Muscle of leg (tissue), 11 donors: ENCODE results near the gene ZNF341. TPM values are rescaled to one million over a fixed set of nuclear protein-coding genes. Genes with fewer than 3 reads are reported as not detected.

Experiments
- DNase-seq: peaks from one replicate; pipeline ENCODE4 v3.0.0; 2013
- H3K27ac ChIP-seq: one replicate; pipeline ENCODE4 v1.5.1; 2013; ENCODE audit warnings: mild to moderate bottlenecking, low read length, control low read depth
- H3K27me3 ChIP-seq: one replicate; pipeline ENCODE4 v1.6.1; 2013; ENCODE audit warnings: low read length; ENCODE audit not compliant: control insufficient read depth, insufficient read depth
- H3K36me3 ChIP-seq: one replicate; pipeline ENCODE4 v1.6.1; 2013; ENCODE audit warnings: low read length; ENCODE audit not compliant: control insufficient read depth, insufficient read depth
- H3K4me1 ChIP-seq: one replicate; pipeline ENCODE4 v1.6.1; 2013; ENCODE audit warnings: low read length; ENCODE audit not compliant: control insufficient read depth, insufficient read depth
- H3K4me3 ChIP-seq: one replicate; pipeline ENCODE4 v1.5.1; 2013; ENCODE audit warnings: low read length, control low read depth
- H3K9me3 ChIP-seq: replicated peaks from 2 replicates; pipeline ENCODE4 v1.6.1; 2013; ENCODE audit warnings: low read depth, low read length; ENCODE audit not compliant: control insufficient read depth
- WGBS: methylation state at CpG from one replicate; pipeline ENCODE4 v1.1.5; 2013; ENCODE audit warnings: missing lambda C conversion rate; ENCODE audit not compliant: insufficient coverage; 5-methylcytosine and 5-hydroxymethylcytosine counted together
- polyA plus RNA-seq, 8 donors: library from polyadenylated mRNA; unstranded; fragments of 120-200 nt; gene quantifications; one replicate each; pipeline versions ENCODE4 v1.2.1 to v1.2.3, GENCODE V29; 2013; ENCODE audit warnings: inconsistent platforms in 1 of 8, low replicate concordance in 1 of 8; ENCODE audit not compliant: insufficient read length in 8 of 8, insufficient read depth in 1 of 8
- total RNA-seq: library from RNA; stranded (reverse); fragments of 120-200 nt; gene quantifications from one replicate; pipeline ENCODE4 v1.2.4, GENCODE V29; 2013

Gene ZNF341
- total and polyA plus RNA-seq, 9 donors = 1.3 to 3.2 (median 2.8) TPM

DNA sequence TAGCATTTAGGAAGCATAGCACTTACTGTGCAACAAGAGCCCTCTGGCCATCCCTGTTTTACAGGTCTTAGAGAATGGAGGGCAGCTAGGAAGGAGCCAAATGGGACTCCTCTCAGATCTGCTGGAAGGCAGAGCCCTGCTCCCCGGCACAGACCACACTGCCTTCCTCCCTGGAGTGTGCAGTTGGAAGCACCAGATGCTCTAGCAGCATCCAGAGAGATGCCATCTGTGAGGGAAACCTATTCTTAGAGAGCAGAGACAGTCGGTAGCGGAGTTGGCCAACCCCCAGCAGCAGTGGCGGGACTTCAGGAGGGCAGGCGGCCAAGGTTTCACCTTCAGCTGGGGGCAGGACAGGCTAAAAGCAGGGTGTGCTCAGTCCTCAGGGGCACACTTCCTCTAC lies 28.9 kb upstream of the ZNF341 start:
- peaks cover 8% of the 10 kb centered on the region for H3K4me1 ChIP-seq
- no peaks in the 10 kb centered on the region for H3K9me3 ChIP-seq
- H3K36me3 ChIP-seq = peaks cover 10% of the 10 kb centered on the region
- no peak overlapping the region for H3K27ac ChIP-seq
- WGBS = 26% methylated on average over 5 of the region's 5 CpGs
- DNase-seq = peak; percentile 55
- H3K4me3 ChIP-seq = no peak overlapping the region
- no peaks in the 10 kb centered on the region for H3K27me3 ChIP-seq

DNA sequence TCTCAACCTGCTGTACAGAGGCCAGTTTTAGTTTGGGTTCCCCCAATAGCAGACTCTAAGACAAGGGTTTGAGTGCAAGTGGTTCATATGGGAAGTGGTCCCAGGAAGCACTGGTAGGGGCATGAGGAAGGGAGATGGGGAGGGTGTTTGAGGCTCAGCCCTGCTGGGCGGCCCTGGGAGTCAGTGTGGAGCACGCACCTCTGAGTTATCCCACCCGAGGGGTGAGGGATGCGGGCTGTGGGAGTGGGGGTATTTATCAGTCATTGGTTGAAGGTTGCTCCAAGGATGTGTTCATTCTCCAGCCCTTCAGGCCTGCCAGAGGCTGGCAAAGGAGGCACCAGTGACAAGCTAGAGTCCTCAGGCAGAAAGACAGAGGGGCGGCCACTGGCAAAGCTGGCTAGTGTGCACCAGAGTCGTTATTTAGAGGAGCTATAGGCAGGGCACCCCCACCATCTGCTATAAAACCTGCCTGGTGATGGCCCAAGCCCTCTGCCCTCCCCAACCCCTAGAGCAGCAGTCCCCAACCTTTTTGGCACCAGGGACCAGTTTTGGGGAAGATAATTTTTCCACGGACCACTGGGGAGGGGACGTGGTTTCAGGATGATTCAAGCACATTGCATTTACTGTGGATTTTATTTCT lies 28.2 kb upstream of the ZNF341 start:
- no peaks in the 10 kb centered on the region for H3K27me3 ChIP-seq
- peaks cover 8% of the 10 kb centered on the region for H3K4me1 ChIP-seq
- peaks cover 10% of the 10 kb centered on the region for H3K36me3 ChIP-seq
- H3K4me3 ChIP-seq = no peak overlapping the region
- DNase-seq = no peak
- H3K9me3 ChIP-seq = no peaks in the 10 kb centered on the region
- H3K27ac ChIP-seq = no peak overlapping the region
- WGBS = 100% methylated on average over 4 of the region's 8 CpGs

DNA sequence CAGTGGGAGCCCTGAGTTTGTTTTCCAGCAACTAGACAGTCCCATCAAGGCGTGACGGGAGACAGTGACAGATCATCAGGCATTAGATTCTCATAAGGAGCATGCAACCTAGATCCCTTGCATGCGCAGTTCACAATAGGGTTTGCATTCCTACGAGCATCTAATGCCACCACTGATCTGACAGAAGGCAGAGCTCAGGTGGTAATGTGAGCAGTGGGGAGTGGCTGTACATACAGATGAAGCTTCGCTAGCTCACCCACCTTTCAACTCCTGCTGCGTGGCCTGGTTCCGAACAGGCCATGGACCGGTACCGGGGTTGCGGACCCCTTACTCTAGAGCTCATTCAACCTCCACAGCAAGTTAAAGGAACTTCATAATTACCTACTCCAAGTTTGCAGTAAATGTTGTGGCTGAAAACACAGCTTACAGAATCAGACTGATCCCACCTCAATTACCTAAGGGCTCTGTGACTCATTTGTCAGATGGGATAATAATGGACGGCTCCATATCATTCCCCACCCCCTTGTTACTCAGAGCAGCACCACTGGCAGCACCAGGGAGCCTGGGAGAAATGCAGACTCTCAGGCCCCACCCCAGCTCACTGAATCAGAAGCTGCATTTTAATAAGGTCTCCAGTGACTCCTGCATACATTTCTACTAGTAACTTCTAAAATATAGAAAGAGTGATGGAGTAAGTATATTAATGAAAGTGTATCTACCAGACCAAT lies 27.4 kb upstream of the ZNF341 start:
- no peak for DNase-seq
- H3K27ac ChIP-seq = no peak overlapping the region
- H3K27me3 ChIP-seq = no peaks in the 10 kb centered on the region
- peaks cover 8% of the 10 kb centered on the region for H3K4me1 ChIP-seq
- 100% methylated on average over 3 of the region's 11 CpGs for WGBS
- no peaks in the 10 kb centered on the region for H3K9me3 ChIP-seq
- H3K36me3 ChIP-seq = peaks cover 10% of the 10 kb centered on the region
- no peak overlapping the region for H3K4me3 ChIP-seq

DNA sequence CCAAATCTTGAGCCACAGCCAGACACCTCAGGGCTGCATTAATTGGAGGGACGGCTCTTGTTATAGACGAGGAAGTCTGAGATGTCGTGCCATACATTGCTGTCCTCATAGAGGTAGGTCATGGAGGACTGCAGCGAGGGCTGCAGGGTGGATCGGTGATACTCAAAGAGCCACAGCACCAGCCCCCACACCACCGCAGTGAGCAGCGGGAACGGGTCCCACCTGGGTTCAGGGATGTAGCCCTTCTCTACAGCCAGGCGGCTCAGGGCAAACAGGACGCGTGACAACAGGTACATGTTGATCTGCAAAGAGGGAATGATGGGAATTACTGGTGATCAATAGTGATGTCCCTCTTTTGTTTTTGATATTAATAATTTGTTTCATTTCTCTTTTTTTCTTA lies 24.1 kb upstream of the ZNF341 start:
- Histone ChIP-seq H3K9me3 (no peaks in the 10 kb centered on the region), H3K36me3 (peaks cover 32% of the 10 kb centered on the region), H3K4me3 (no peak overlapping the region), H3K4me1 (peaks cover 8% of the 10 kb centered on the region), H3K27me3 (no peaks in the 10 kb centered on the region), H3K27ac (no peak overlapping the region)
- whole genome bisulfite sequencing = 89% methylated on average over 3 of the region's 11 CpGs
- DNase-seq = no peak

DNA sequence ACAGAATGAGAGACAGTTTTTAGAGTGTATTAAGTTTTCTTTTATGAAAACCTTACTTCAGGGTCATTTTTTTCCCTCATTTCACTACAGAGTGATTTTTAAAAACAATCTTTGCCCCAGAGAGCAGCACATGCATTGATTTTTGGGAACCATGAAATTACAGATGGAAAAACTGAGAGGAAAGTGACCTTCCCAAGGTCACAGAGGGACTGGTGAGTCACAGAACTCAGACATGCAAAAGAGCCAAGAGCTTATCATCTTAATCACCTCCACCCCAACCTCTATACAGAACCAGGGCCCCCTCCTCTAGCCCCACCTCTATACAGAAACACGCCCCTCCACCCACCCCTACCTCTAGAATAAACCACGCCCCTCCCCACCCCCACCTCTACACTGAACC lies 22.4 kb upstream of the ZNF341 start:
- Histone ChIP-seq H3K9me3 (no peaks in the 10 kb centered on the region), H3K27me3 (no peaks in the 10 kb centered on the region), H3K36me3 (peaks cover 40% of the 10 kb centered on the region), H3K4me1 (no peaks in the 10 kb centered on the region), H3K4me3 (no peak overlapping the region), H3K27ac (no peak overlapping the region)
- DNase-seq = no peak
- 100% methylated on average over 1 of the region's 2 CpGs for WGBS

DNA sequence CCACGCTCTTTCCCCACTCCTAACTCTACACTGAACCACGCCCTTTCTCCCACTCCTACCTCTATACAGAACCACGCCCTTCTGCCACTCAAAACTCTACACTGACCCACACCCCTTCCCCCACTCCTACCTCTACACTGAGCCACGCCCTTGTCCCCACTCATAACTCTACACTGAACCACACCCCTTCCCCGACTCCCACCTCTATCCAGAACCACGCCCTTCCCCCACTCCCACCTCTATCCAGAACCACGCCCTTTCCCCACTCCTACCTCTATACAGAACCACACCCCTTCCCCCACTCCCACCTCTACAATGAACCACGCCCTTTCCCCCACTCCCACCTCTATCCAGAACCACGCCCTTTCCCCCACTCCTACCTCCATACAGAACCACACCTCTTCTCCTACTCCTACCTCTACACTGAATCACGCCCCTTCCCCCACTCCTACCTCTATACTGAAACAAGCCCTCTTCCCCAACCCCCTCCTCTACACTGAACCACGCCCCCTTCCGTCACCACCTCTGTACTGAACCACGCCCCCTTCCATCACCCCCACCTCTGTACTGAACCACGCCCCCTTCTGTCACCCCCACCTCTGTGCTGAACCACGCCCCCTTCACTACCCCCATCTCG lies 21.8 kb upstream of the ZNF341 start:
- WGBS = 78% methylated on average over 11 of the region's 16 CpGs
- Histone ChIP-seq H3K36me3 (peaks cover 46% of the 10 kb centered on the region), H3K9me3 (no peaks in the 10 kb centered on the region), H3K4me1 (no peaks in the 10 kb centered on the region), H3K27me3 (no peaks in the 10 kb centered on the region), H3K4me3 (no peak overlapping the region), H3K27ac (no peak overlapping the region)
- DNase-seq = no peak

DNA sequence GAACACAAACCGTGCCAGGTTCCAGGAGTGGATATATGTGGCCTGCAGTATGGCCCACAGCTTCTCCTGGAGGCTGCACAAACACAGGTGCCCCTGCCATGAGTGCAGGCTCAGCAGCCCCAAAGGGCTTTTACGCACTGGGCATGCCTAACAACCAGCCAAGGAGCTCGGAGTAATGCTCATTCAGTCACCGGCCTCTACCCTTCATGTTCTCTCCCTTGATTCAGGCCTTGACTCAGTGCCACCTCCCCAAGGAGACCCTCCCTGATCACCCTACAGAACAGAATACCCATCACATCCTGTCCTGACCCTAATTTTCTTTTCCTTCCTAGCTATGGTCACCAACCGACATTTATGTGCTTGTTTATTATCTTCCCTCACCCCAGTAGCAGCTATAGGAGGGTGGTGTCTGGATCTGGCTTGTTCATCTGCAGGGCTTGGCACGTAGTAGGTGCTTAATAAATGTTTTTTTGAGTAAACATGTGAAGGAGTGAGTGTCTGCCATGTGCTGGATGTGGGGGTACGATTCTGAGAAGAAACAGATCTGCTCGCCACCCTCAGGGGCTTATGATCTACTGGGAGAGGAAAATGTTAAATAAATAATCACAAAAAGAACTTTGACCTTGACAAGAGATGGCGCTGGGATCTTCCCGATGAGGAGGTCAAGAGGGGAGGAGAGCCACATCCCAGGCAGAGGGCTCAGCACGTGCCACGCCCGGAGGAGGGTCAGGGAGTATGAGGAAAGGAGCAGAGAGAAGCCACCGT lies 20.9 kb upstream of the ZNF341 start:
- H3K4me1 ChIP-seq = no peaks in the 10 kb centered on the region
- no peaks in the 10 kb centered on the region for H3K27me3 ChIP-seq
- H3K4me3 ChIP-seq = no peak overlapping the region
- no peaks in the 10 kb centered on the region for H3K9me3 ChIP-seq
- DNase-seq = no peak
- no peak overlapping the region for H3K27ac ChIP-seq
- WGBS = 81% methylated on average over 8 of the region's 14 CpGs
- peaks cover 46% of the 10 kb centered on the region for H3K36me3 ChIP-seq

DNA sequence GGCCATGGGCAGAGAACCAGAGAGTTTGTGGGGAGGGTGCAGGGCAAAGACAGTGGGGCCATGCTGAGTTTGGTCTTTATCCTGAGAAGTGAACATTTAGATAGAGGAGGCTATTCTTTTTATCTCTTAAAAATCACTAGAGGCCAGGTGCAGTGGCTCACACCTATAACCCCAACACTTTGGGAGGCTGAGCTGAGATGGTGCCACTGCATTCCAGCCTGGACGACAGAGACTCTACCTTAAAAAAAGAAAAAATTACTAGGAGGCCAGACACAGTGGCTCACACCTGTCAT lies 20.4 kb upstream of the ZNF341 start:
- H3K9me3 ChIP-seq = no peaks in the 10 kb centered on the region

DNA sequence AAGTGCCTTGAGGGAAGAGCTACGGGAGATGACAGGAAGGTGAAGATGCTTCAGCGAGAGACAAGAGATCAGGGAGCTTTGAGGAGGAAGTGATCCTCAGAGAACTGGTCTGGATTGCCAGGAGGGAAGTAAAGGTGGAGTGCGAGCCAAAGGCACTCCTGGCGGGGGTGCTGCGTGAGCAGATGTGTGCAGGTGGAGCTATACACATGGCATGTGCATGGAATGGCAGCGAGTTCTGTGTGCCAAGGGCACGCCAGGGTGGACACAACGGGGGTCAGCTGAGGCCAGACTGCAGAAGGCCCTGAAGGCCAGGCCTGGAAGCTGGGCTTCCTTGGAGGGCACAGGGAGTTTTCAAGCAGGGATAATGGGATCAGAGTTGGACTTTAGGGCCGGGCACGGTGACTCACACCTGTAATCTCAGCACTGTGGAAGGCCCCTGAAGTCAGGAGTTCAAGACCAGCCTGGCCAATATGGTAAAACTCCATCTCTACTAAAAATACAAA lies 17.9 kb upstream of the ZNF341 start:
- Histone ChIP-seq H3K27me3 (no peaks in the 10 kb centered on the region), H3K4me1 (no peaks in the 10 kb centered on the region), H3K27ac (no peak overlapping the region), H3K9me3 (no peaks in the 10 kb centered on the region), H3K4me3 (no peak overlapping the region), H3K36me3 (peaks cover 36% of the 10 kb centered on the region)
- WGBS = 90% methylated on average over 8 of the region's 10 CpGs
- no peak for DNase-seq

More for the DNA sequence above, 20.4 kb upstream of the ZNF341 start:
- whole genome bisulfite sequencing = no CpG with 5 or more reads among the region's 1 CpG
- Histone ChIP-seq H3K4me3 (no peak overlapping the region), H3K36me3 (peaks cover 46% of the 10 kb centered on the region), H3K4me1 (no peaks in the 10 kb centered on the region), H3K27ac (no peak overlapping the region), H3K27me3 (no peaks in the 10 kb centered on the region)
- DNase-seq = no peak

DNA sequence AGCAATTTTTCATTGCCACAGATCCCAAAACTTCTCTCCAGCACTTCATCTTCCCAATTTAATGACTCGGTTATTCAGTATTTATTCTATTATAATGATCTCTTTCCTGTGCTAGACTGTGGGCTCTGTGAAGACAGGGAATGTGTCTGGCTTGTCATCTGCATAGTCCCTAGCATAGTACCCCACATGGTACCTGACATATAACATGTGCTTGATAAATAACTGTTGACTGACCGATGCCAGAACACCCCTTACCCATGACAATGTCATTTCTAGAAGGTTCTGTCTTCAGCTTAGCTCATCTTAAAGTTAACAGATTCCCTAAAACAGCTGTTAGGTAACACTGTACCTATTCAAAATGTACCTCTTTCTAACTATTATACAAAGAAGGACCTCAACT lies 15.3 kb upstream of the ZNF341 start:
- DNase-seq = no peak
- no peak overlapping the region for H3K27ac ChIP-seq
- no CpG with 5 or more reads among the region's 2 CpGs for WGBS

More for the DNA sequence above, 15.3 kb upstream of the ZNF341 start:
- no peaks in the 10 kb centered on the region for H3K9me3 ChIP-seq
- peaks cover 24% of the 10 kb centered on the region for H3K36me3 ChIP-seq
- H3K4me1 ChIP-seq = peaks cover 11% of the 10 kb centered on the region
- no peak overlapping the region for H3K4me3 ChIP-seq
- H3K27me3 ChIP-seq = no peaks in the 10 kb centered on the region
